Hindlimb muscle (tissue), 1 donor: ENCODE measurements around the gene FMN2. TPM values are rescaled to one million over a fixed set of nuclear protein-coding genes. Genes with fewer than 3 reads are reported as not detected.
A peak's percentile ranks its signal among the peaks of the same experiment; 100 is the strongest.

Experiments used
- DNase-seq: peaks from one replicate; pipeline ENCODE4 v3.0.0-alpha.2; 2013
- polyA plus RNA-seq: library from polyadenylated mRNA; unstranded; fragments of 120-200 nt; gene quantifications from one replicate; pipeline ENCODE4 v1.2.1, GENCODE V29; 2013; ENCODE audit not compliant: insufficient read length

The FMN2 gene
- 0.23 TPM for polyA plus RNA-seq

- DNase-seq = peak; percentile 8
Observed at GRCh38 chr1:240091614-240092300, at the start of gene FMN2. Gene FMN2 (plus strand): TSS chr1:240091883. CDS start chr1:240092110, 227 bp downstream.

GRCh38 chr1:240044620-240045019 is 47.1 kb upstream of the FMN2 start:
- DNase-seq = no peak

GRCh38 chr1:240046000-240046399 is 45.7 kb upstream of the FMN2 start:
- DNase-seq = no peak

GRCh38 chr1:240054109-240054701 is 37.5 kb upstream of the FMN2 start:
- no peak for DNase-seq

GRCh38 chr1:240055936-240056335 is 35.7 kb upstream of the FMN2 start:
- DNase-seq = no peak

- DNase-seq = no peak
Observed at GRCh38 chr1:240056350-240056749, 35.3 kb upstream of the FMN2 start.

- DNase-seq = no peak
Observed at GRCh38 chr1:240058049-240058448, 33.6 kb upstream of the FMN2 start.

GRCh38 chr1:240068961-240069360 is 22.7 kb upstream of the FMN2 start:
- DNase-seq = no peak

- DNase-seq = no peak
Observed at GRCh38 chr1:240070188-240070587, 21.5 kb upstream of the FMN2 start.

GRCh38 chr1:240073097-240073496 is 18.6 kb upstream of the FMN2 start:
- no peak for DNase-seq

GRCh38 chr1:240074422-240074821 is 17.3 kb upstream of the FMN2 start:
- DNase-seq = no peak

GRCh38 chr1:240074908-240075307 is 16.8 kb upstream of the FMN2 start:
- DNase-seq = no peak

- DNase-seq = no peak
Observed at GRCh38 chr1:240084337-240084736, 7.3 kb upstream of the FMN2 start.

GRCh38 chr1:240084749-240085148 is 6.9 kb upstream of the FMN2 start:
- no peak for DNase-seq

GRCh38 chr1:240086726-240087125 is 5.0 kb upstream of the FMN2 start:
- DNase-seq = no peak

- no peak for DNase-seq
Observed at GRCh38 chr1:240090014-240090413, 1.7 kb upstream of the FMN2 start.

- DNase-seq = no peak
Observed at GRCh38 chr1:240090957-240091600, 604 bp upstream of the FMN2 start.

- DNase-seq = peak; percentile 29
Observed at GRCh38 chr1:240092301-240093119, 827 bp downstream of the FMN2 start.

- no peak for DNase-seq
Observed at GRCh38 chr1:240093120-240093961, 1.7 kb downstream of the FMN2 start.

GRCh38 chr1:240094041-240094722 is 2.5 kb downstream of the FMN2 start:
- DNase-seq = no peak

GRCh38 chr1:240096974-240097373 is 5.3 kb downstream of the FMN2 start:
- DNase-seq = no peak
